NCI-H226 (cell line): ENCODE measurements around the gene RAB6B.
"Not testable (repeated sequence)": the region's sequence is repeated elsewhere in the genome, so short reads cannot be mapped to it uniquely, and the experiment has no call there.

Experiments used
- DNase-seq: peaks from one replicate; pipeline ENCODE4 v3.0.0-alpha.2; 2015

RAB6B gene

GRCh38 chr3:133804896-133805295, 90.8 kb downstream of the RAB6B start:
- DNase-seq: no peak

- no peak for DNase-seq
These were observed 92.2 kb downstream of the RAB6B start for GRCh38 chr3:133803469-133803868.

- peak; percentile 72 for DNase-seq
These were observed 95.7 kb downstream of the RAB6B start for GRCh38 chr3:133799794-133800585.

- DNase-seq: peak; percentile 72
These were observed 98.1 kb downstream of the RAB6B start for GRCh38 chr3:133797396-133798105.

GRCh38 chr3:133792171-133792763, 103.4 kb downstream of the RAB6B start:
- peak; percentile 45 for DNase-seq

GRCh38 chr3:133788024-133788423, 107.7 kb downstream of the RAB6B start:
- no peak for DNase-seq

- DNase-seq: no peak
These were observed 111.9 kb downstream of the RAB6B start for GRCh38 chr3:133783762-133784161.

- DNase-seq: no peak
These were observed 113.2 kb downstream of the RAB6B start for GRCh38 chr3:133782454-133782853.

GRCh38 chr3:133781570-133781969, 114.1 kb downstream of the RAB6B start:
- DNase-seq: no peak

GRCh38 chr3:133780756-133781155, 114.9 kb downstream of the RAB6B start:
- DNase-seq: not testable (repeated sequence)

- no peak for DNase-seq
These were observed 116.0 kb downstream of the RAB6B start for GRCh38 chr3:133779626-133780203.

- DNase-seq: no peak
These were observed 117.7 kb downstream of the RAB6B start for GRCh38 chr3:133777807-133778568.

GRCh38 chr3:133776794-133777438, 118.8 kb downstream of the RAB6B start:
- DNase-seq: no peak

GRCh38 chr3:133775835-133776234, 119.8 kb downstream of the RAB6B start:
- no peak for DNase-seq

- DNase-seq: no peak
These were observed 120.4 kb downstream of the RAB6B start for GRCh38 chr3:133775309-133775708.
